ENCODE results near the gene LRRC42. TPM values are rescaled to one million over a fixed set of nuclear protein-coding genes. Genes with fewer than 3 reads are reported as not detected.

Gene LRRC42
- total RNA-seq, 1 donor from 2014 or later: 51.1 TPM

DNA sequence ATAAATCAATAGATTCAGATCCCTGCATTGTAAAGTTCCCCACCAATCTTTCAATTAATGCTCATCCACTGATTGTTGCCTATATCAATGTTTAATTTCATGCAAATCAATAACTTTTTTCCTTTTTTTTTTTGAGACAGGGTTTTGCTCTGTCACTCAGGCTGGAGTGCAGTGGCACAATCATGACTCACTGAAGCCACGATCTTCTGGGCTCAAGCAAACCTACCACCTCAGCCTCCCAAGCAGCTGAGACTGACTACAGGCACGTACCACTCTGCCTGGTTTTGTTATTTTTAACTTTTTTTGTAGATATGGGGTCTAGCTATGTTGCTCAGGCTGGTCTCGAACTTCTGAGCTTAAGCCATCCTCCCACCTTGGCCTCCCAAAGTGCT is 26.5 kb upstream of the LRRC42 start:
- DNase-seq (ENCODE audit: low read depth) (peak; percentile 23), FAIRE-seq (no peak)
- Histone ChIP-seq H3K36me3 (ENCODE audit: control insufficient read depth, insufficient read depth, low read length) (peaks cover 2% of the 10 kb centered on the region), H3K4me3 (ENCODE audit: low read depth, low read length) (no peak overlapping the region), H3K27me3 (ENCODE audit: control insufficient read depth, insufficient read depth, low read length) (no peaks in the 10 kb centered on the region)
- TF ChIP-seq, protein P1, sequence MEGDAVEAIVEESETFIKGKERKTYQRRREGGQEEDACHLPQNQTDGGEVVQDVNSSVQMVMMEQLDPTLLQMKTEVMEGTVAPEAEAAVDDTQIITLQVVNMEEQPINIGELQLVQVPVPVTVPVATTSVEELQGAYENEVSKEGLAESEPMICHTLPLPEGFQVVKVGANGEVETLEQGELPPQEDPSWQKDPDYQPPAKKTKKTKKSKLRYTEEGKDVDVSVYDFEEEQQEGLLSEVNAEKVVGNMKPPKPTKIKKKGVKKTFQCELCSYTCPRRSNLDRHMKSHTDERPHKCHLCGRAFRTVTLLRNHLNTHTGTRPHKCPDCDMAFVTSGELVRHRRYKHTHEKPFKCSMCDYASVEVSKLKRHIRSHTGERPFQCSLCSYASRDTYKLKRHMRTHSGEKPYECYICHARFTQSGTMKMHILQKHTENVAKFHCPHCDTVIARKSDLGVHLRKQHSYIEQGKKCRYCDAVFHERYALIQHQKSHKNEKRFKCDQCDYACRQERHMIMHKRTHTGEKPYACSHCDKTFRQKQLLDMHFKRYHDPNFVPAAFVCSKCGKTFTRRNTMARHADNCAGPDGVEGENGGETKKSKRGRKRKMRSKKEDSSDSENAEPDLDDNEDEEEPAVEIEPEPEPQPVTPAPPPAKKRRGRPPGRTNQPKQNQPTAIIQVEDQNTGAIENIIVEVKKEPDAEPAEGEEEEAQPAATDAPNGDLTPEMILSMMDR (IDR thresholded peaks at IDR 0.05; ENCODE audit: insufficient read depth, low read length, severe bottlenecking): no peak

DNA sequence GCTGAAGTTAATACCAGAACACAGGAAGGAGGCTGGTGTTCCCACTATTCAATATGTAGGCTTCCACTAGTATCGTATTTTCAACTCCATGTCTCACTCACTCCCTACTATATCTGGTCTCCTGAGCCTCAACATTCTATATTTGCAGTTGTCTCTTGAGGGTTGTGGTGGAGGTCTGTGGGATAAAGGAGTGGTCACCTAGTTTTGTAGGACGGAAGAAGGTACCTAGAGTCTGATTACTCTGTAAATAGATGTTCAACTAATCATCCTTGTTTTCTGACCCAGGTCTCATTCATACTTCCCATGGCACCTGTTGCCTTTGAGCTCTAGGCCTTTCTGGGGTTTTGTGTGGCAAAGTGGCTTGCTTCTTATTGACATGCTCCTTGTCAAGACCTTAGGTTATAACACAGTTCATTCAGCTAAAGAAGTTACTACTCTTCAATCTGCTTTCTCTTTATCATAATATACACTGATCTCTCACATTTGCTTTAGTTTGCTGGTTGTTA is 18.7 kb upstream of the LRRC42 start:
- no peak overlapping the region for H3K4me3 ChIP-seq (ENCODE audit: low read depth, low read length)
- TF ChIP-seq, protein P1 (IDR thresholded peaks at IDR 0.05; ENCODE audit: insufficient read depth, low read length, severe bottlenecking): no peak
- no peaks in the 10 kb centered on the region for H3K27me3 ChIP-seq (ENCODE audit: control insufficient read depth, insufficient read depth, low read length)
- peaks cover 3% of the 10 kb centered on the region for H3K36me3 ChIP-seq (ENCODE audit: control insufficient read depth, insufficient read depth, low read length)
- DNase-seq (ENCODE audit: low read depth) (no peak), FAIRE-seq (peak; percentile 13)

DNA sequence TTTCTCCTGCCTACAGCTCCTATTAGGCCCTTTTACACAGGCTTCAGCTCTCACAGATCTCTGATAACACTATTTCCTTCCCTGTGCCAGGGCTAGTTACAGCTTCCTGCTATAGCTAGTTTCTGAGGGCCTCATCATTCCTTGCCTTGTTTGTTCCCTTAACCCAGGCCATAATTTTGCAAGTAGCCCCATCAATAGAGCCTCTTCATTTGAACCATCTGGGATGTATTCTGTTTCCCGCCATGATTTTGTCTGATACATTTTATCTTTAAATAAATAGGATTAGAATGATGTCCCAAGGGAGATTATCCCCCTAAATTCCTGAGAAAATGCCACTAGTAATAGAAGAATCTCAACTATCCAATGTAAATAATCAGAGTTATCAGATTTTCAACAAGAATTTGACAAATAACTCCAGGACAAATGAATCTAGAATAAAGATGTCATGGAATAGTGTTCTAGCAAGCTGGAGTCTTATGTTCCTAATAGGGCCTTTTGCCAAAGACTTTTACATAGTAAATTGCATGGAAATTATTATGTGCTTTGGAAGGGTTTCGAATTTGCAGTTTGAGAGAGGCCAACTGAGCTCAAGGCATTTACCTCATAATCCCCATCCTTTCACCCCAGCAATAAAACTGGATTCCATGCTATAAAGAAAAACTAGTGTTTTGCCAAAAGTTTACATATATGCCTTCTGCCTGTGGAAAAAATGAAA is 16.7 kb upstream of the LRRC42 start:
- Histone ChIP-seq H3K27me3 (ENCODE audit: control insufficient read depth, insufficient read depth, low read length) (no peaks in the 10 kb centered on the region), H3K36me3 (ENCODE audit: control insufficient read depth, insufficient read depth, low read length) (peaks cover 1% of the 10 kb centered on the region), H3K4me3 (ENCODE audit: low read depth, low read length) (no peak overlapping the region)
- DNase-seq (ENCODE audit: low read depth): no peak
- TF ChIP-seq, protein P1 (IDR thresholded peaks at IDR 0.05; ENCODE audit: insufficient read depth, low read length, severe bottlenecking): no peak
- FAIRE-seq: no peak

DNA sequence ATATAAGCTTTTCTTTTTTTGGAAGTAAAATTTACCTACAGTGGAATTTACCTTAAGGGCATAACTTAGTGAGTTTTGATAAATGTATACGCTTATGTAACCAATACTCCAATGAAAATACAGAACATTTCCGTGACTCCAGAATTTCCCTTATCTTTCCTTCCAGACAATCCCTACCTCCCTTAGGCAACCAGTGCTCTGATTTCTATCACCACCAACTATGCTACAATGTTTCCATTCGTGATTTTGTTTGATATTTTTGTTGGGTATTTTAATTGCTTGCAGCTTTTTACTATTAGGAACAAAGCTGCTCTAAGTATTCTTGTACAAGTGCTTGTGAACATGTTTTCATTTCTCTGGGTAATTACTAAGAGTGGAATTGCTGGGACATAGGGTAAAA is 15.2 kb upstream of the LRRC42 start:
- H3K27me3 ChIP-seq (ENCODE audit: control insufficient read depth, insufficient read depth, low read length): no peaks in the 10 kb centered on the region
- TF ChIP-seq, protein P1 (IDR thresholded peaks at IDR 0.05; ENCODE audit: insufficient read depth, low read length, severe bottlenecking): no peak
- DNase-seq (ENCODE audit: low read depth) (no peak), FAIRE-seq (no peak)
- H3K36me3 ChIP-seq (ENCODE audit: control insufficient read depth, insufficient read depth, low read length): peaks cover 1% of the 10 kb centered on the region
- no peak overlapping the region for H3K4me3 ChIP-seq (ENCODE audit: low read depth, low read length)

DNA sequence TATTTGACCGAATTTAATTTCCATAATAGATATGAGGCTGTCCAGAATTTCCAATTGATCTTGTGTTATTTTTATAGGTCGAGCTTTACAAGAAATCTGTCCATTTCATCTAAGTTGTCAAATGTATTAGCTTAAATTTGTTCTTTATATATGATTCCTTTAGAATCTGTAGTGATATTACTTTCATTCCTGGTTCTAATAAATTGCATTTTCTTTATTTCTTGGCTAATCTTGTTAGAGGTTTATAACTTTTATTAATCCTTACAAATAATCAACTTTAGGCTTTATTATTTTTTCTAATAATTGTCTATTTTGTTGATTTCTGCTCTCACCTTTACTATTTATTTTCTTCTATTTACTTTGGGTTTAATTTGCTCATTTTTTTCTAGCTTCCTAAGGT is 14.6 kb upstream of the LRRC42 start:
- TF ChIP-seq, protein P1 (IDR thresholded peaks at IDR 0.05; ENCODE audit: insufficient read depth, low read length, severe bottlenecking): no peak
- Histone ChIP-seq H3K27me3 (ENCODE audit: control insufficient read depth, insufficient read depth, low read length) (no peaks in the 10 kb centered on the region), H3K36me3 (ENCODE audit: control insufficient read depth, insufficient read depth, low read length) (peaks cover 1% of the 10 kb centered on the region), H3K4me3 (ENCODE audit: low read depth, low read length) (no peak overlapping the region)
- FAIRE-seq: no peak
- no peak for DNase-seq (ENCODE audit: low read depth)

Data from bronchial epithelial cell (primary cell).